ENCODE measurements around the gene POP7. TPM values are rescaled to one million over a fixed set of nuclear protein-coding genes. Genes with fewer than 3 reads are reported as not detected.

Gene POP7
- total RNA-seq, 2 donors from 2014 or later = 19.6 to 21.0 TPM

GRCh38 chr7:100680576-100681271, 25.2 kb upstream of the POP7 start:
- H3K27ac ChIP-seq = peak overlapping the region; percentile 26 to 43
- TF ChIP-seq CTCF (IDR thresholded peaks at IDR 0.05) = no peak
- no peak for DNase-seq (ENCODE audit: low spot score)
- ATAC-seq (ENCODE audit: insufficient number of reproducible peaks, low FRiP score, low read depth) = no peak
- no peaks in the 10 kb centered on the region for H3K27me3 ChIP-seq (replicated peaks; ENCODE audit: insufficient read depth)
- peaks cover 4 to 8% of the 10 kb centered on the region in 2 donors for H3K4me1 ChIP-seq (ENCODE audit: control insufficient read depth in 1 of 2, low read depth in 2 of 2)
- no peaks in the 10 kb centered on the region for H3K9me3 ChIP-seq
- peaks cover 81% of the 10 kb centered on the region for H3K36me3 ChIP-seq
- H3K4me3 ChIP-seq = no peak overlapping the region

DNA sequence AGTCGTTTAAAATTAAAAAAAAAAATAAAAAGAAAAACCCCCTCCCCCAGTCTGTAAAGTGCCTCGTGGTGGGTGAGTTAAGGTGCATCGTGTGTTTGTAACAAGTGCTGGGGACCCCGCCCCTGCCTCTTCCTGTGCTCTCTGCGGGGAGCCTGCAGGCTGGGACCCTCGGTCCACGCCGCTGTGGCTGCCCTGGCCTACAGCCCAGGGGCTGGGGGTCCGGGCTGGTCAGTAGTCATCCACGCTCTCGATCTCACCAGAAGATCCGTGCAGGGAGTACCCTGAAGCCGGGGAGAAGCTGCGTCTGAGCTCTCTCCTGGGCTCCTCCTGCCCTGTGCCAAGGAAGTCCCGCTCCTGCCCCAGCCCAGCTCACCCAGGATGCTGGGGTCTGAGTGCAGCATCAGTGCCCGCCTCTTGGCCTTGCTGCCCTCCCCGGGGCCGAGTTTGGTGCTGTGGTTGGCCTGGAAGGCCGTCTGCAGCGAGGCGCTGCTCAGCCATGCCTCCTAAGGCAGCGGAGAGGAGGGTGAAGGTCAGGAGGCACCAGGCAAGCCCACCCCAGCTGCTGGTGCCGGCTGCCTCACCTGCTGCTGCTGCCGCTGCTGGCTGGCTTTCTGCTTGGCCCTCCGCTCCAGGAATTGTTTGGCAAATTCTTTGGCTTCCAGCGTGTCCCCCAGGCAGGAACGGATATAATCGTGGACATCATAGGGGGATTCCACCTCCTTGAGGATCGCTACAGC, 24.3 kb upstream of the POP7 start:
- Histone ChIP-seq H3K9me3 (no peaks in the 10 kb centered on the region), H3K27ac (no peak overlapping the region), H3K4me3 (no peak overlapping the region), H3K36me3 (peaks cover 86% of the 10 kb centered on the region), H3K27me3 (replicated peaks; ENCODE audit: insufficient read depth) (no peaks in the 10 kb centered on the region), H3K4me1 (ENCODE audit: control insufficient read depth in 1 of 2, low read depth in 2 of 2) (peaks cover 0 to 2% of the 10 kb centered on the region in 2 donors)
- no peak for TF ChIP-seq CTCF (IDR thresholded peaks at IDR 0.05)
- DNase-seq (ENCODE audit: low spot score) (no peak), ATAC-seq (ENCODE audit: insufficient number of reproducible peaks, low FRiP score, low read depth) (no peak)

GRCh38 chr7:100682228-100682741, 23.6 kb upstream of the POP7 start:
- ATAC-seq (ENCODE audit: insufficient number of reproducible peaks, low FRiP score, low read depth) (no peak), DNase-seq (ENCODE audit: low spot score) (no peak)
- H3K4me1 ChIP-seq (ENCODE audit: control insufficient read depth in 1 of 2, low read depth in 2 of 2) = no peaks in the 10 kb centered on the region
- TF ChIP-seq CTCF (IDR thresholded peaks at IDR 0.05) = no peak
- no peaks in the 10 kb centered on the region for H3K9me3 ChIP-seq
- H3K27me3 ChIP-seq (replicated peaks; ENCODE audit: insufficient read depth) = no peaks in the 10 kb centered on the region
- H3K36me3 ChIP-seq = peaks cover 87% of the 10 kb centered on the region
- H3K27ac ChIP-seq = no peak overlapping the region
- no peak overlapping the region for H3K4me3 ChIP-seq

DNA sequence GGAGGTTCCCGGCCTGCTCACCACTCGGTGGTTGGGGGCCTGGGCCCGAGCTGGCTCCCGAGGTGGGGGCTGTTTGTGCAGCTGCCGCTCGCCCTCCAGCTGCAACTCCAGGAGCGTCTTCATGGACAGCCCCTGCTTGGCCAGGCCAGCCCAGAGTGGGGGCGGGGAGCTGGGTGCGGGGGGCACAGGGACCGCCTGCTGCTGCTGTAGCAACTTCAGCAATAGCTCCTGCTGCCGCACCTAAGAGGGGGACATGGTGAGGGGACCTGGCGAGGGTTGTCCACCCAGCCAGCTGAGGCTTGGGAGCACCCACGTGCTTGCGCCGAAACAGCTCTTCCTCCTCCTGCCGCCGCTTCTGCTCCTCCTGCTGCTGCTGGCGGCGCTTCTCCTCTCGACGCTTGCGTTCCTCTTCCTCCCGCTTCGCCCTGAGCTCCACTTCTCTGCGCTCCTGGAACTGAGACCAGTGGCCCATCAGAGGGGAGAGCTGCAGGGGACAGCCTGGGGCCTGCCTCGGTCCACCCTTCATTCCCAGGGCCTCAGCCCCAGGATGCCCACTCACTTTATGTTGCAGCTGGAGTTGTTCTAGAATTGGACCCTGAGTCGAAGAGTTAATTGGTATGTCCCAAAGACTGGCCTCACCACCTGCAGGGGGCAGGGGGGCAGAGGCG, 22.8 kb upstream of the POP7 start:
- Histone ChIP-seq H3K27ac (no peak overlapping the region), H3K27me3 (replicated peaks; ENCODE audit: insufficient read depth) (no peaks in the 10 kb centered on the region), H3K36me3 (peaks cover 85% of the 10 kb centered on the region), H3K9me3 (no peaks in the 10 kb centered on the region), H3K4me1 (ENCODE audit: control insufficient read depth in 1 of 2, low read depth in 2 of 2) (no peaks in the 10 kb centered on the region), H3K4me3 (no peak overlapping the region)
- DNase-seq (ENCODE audit: low spot score) (no peak), ATAC-seq (ENCODE audit: insufficient number of reproducible peaks, low FRiP score, low read depth) (no peak)
- TF ChIP-seq CTCF (IDR thresholded peaks at IDR 0.05) = no peak
